Mucosa of gallbladder (tissue), 1 donor: ENCODE data around the gene EIF5A. TPM values are rescaled to one million over a fixed set of nuclear protein-coding genes. Genes with fewer than 3 reads are reported as not detected.

ENCODE experiments used
- DNase-seq: peaks from one replicate; pipeline ENCODE4 v3.0.0-alpha.2; 2020; ENCODE audit warnings: low spot score
- total RNA-seq: library from RNA; stranded (reverse); gene quantifications from one replicate; pipeline ENCODE4 v1.2.1, GENCODE V29; 2021
- donor health status: DM: no; HTN: no; CAD: no.

The EIF5A gene
- total RNA-seq = 233 TPM

GRCh38 chr17:7306911-7307685 lies at the start of gene EIF5A:
TSS of gene EIF5A (plus strand) at chr17:7307628. CDS start at chr17:7309636, 2,008 bp downstream.
- peak; percentile 100 for DNase-seq

GRCh38 chr17:7258731-7259554 lies 48.5 kb upstream of the EIF5A start:
- DNase-seq = no peak

GRCh38 chr17:7259555-7259889 lies 47.9 kb upstream of the EIF5A start:
- DNase-seq = no peak

- no peak for DNase-seq
These were observed 47.3 kb upstream of the EIF5A start for GRCh38 chr17:7260151-7260550.

- DNase-seq = no peak
These were observed 46.6 kb upstream of the EIF5A start for GRCh38 chr17:7260651-7261378.

GRCh38 chr17:7261379-7262191 lies 45.8 kb upstream of the EIF5A start:
- DNase-seq = no peak

- DNase-seq = peak; percentile 84
These were observed 45.1 kb upstream of the EIF5A start, which contains the start of gene CLDN7 for GRCh38 chr17:7262192-7262934. TSS of gene CLDN7 (minus strand) at chr17:7262478. CDS start at chr17:7262043, 435 bp downstream.

- DNase-seq = peak; percentile 57
These were observed 44.3 kb upstream of the EIF5A start for GRCh38 chr17:7262935-7263800.

- no peak for DNase-seq
These were observed 43.7 kb upstream of the EIF5A start for GRCh38 chr17:7263801-7264078.

GRCh38 chr17:7266784-7267183 lies 40.6 kb upstream of the EIF5A start:
- no peak for DNase-seq

GRCh38 chr17:7279448-7279847 lies 28.0 kb upstream of the EIF5A start:
- no peak for DNase-seq

GRCh38 chr17:7280519-7281073 lies 26.8 kb upstream of the EIF5A start:
- DNase-seq = peak; percentile 87

GRCh38 chr17:7281074-7281952 lies 26.1 kb upstream of the EIF5A start, which contains the start of gene SLC2A4:
TSS of gene SLC2A4 (plus strand) at chr17:7281718. CDS start at chr17:7281935, 217 bp downstream.
- DNase-seq = peak; percentile 93

- DNase-seq = no peak
These were observed 25.3 kb upstream of the EIF5A start for GRCh38 chr17:7281953-7282751.

- no peak for DNase-seq
These were observed 24.6 kb upstream of the EIF5A start for GRCh38 chr17:7282752-7283321.

GRCh38 chr17:7283471-7284216 lies 23.8 kb upstream of the EIF5A start:
- no peak for DNase-seq

- DNase-seq = no peak
These were observed 22.5 kb upstream of the EIF5A start for GRCh38 chr17:7284911-7285310.
